HAP-1 (cell line): ENCODE results near the gene COASY.

Experiments used
- DNase-seq, 2 experiments: peaks; one replicate each; pipeline ENCODE4 v3.0.0-alpha.2; 2016 to 2020; ENCODE audit warnings: low spot score in 2 of 2
- H3K27me3 ChIP-seq: fragments of 250-450 bp; sonication (Bioruptor Pico); 2 replicates; pipeline ENCODE4 v1.5.1; 2020; ENCODE audit warnings: low read depth, mild to moderate bottlenecking, moderate library complexity
- H3K36me3 ChIP-seq: fragments of 250-450 bp; sonication (Bioruptor Pico); replicated peaks from 2 replicates; pipeline ENCODE4 v1.5.1; 2020; ENCODE audit warnings: mild to moderate bottlenecking
- H3K4me1 ChIP-seq: fragments of 250-450 bp; sonication (Bioruptor Pico); 2 replicates; pipeline ENCODE4 v1.5.1; 2020; ENCODE audit warnings: mild to moderate bottlenecking
- H3K4me3 ChIP-seq: fragments of 250-450 bp; sonication (Bioruptor Pico); 2 replicates; pipeline ENCODE4 v1.5.1; 2020; ENCODE audit warnings: mild to moderate bottlenecking, moderate library complexity
- H3K9me3 ChIP-seq: fragments of 250-450 bp; sonication (Bioruptor Pico); 2 replicates; pipeline ENCODE4 v1.5.1; 2020; ENCODE audit warnings: mild to moderate bottlenecking, moderate library complexity
- in situ Hi-C: fragments of 300-500 bp; cut with MboI; formaldehyde crosslinking; loops from 3 replicates; pipeline ENCODE4 v1.14.3; 2020; ENCODE audit warnings: low sequenced_read_pairs, inconsistent platforms, mixed read lengths

The COASY gene

DNA sequence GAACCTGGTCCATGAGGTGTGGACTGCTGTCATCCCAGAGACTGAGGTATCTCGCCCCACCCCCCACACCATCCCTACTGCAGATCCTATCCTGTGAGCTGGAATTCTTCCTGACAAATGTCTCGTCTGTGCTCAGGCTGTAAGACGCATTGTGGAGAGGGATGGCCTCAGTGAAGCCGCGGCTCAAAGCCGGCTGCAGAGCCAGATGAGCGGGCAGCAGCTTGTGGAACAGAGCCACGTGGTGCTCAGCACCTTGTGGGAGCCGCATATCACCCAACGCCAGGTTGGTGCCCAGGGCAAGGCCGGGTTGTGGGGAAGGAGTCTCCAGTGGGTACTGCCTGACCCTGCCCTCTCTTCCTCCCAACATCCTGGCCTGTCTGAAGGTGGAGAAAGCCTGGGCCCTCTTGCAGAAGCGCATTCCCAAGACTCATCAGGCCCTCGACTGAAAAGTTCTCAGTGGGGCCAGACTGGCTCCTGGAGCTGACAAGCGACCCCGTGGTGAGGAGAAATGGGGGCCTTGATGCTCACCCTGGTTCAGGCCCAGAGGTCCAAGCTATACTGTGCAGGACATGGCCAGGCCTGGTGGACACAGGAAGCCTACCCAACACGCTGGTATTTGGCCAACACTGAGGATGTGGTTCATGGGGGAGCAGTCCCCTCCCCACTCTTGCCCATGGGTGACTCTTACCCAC is 3.7 kb downstream of the COASY start:
- peaks cover 62% of the 10 kb centered on the region for H3K36me3 ChIP-seq
- H3K9me3 ChIP-seq = no peaks in the 10 kb centered on the region

GRCh38 chr17:42566215-42566882 is 4.4 kb downstream of the COASY start:
- Histone ChIP-seq H3K9me3 (no peaks in the 10 kb centered on the region), H3K27me3 (no peaks in the 10 kb centered on the region), H3K4me1 (peaks cover 21% of the 10 kb centered on the region), H3K36me3 (peaks cover 67% of the 10 kb centered on the region), H3K4me3 (peak overlapping the region; percentile 96)
- DNase-seq = no peak
- in situ Hi-C loops = no loop called here

More for the DNA sequence above, 3.7 kb downstream of the COASY start:
- in situ Hi-C loops = no loop called here
- Histone ChIP-seq H3K27me3 (no peaks in the 10 kb centered on the region), H3K4me3 (no peak overlapping the region), H3K4me1 (peaks cover 22% of the 10 kb centered on the region)
- no peak for DNase-seq

- H3K4me3 ChIP-seq = peak within 1 kb of the TSS; percentile 96
- peaks cover 74% of the 10 kb centered on the region for H3K36me3 ChIP-seq
- peaks cover 17% of the 10 kb centered on the region for H3K4me1 ChIP-seq
- in situ Hi-C loops = no loop called here
- H3K27me3 ChIP-seq = no peaks in the 10 kb centered on the region
- DNase-seq = peak; percentile 86 to 95
- H3K9me3 ChIP-seq = no peaks in the 10 kb centered on the region
Observed at GRCh38 chr17:42566883-42567573, 5.1 kb downstream of the COASY start, which contains the start of gene MLX. Gene MLX, plus strand, starts transcription at chr17:42567100. Its CDS starts 25 bp downstream, at chr17:42567125.

DNA sequence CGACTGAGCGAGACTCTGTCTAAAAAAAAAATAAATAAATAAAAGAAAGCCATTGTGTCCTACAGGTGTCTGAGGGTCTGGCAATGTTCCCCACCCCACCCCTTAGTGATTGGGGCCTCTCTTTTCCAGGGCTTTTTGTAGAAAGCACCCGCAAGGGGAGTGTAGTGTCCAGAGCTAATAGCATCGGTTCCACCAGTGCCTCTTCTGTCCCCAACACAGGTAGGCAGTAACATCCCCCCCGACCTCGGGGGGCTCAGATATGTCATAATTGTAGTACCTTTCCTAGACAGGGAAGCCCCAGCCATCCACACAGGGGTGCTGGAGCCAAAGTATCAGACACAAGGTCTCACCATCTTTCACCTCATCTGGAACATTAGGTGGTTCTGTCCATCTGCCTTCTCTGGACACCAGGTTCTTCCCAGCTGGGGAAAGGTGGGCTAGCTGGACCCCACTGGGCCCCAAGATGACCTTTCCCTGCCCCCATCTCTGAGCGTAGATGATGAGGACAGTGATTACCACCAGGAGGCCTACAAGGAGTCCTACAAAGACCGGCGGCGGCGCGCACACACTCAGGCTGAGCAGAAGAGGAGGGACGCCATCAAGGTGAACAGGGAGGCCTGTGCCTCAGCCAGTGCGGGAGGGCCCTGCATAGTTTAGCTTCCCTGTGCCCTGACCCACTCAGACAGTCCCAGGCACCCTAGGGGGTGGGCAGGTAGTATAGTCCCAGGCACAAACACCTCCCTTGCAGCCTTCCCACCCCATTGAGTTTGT is 6.6 kb downstream of the COASY start:
- DNase-seq = no peak
- in situ Hi-C loops = no loop called here
- Histone ChIP-seq H3K4me3 (no peak overlapping the region), H3K36me3 (peaks cover 85% of the 10 kb centered on the region), H3K27me3 (no peaks in the 10 kb centered on the region), H3K4me1 (peaks cover 12% of the 10 kb centered on the region), H3K9me3 (no peaks in the 10 kb centered on the region)

GRCh38 chr17:42571435-42572225 is 9.7 kb downstream of the COASY start:
- no peak for DNase-seq
- Histone ChIP-seq H3K27me3 (no peaks in the 10 kb centered on the region), H3K9me3 (no peaks in the 10 kb centered on the region), H3K36me3 (peaks cover 84% of the 10 kb centered on the region), H3K4me1 (peaks cover 13% of the 10 kb centered on the region), H3K4me3 (no peak overlapping the region)
- in situ Hi-C loops = loop anchor here (10.0 kb wide), 1 partner anchor 263 kb away; the partner anchor contains the start of gene PSME3

DNA sequence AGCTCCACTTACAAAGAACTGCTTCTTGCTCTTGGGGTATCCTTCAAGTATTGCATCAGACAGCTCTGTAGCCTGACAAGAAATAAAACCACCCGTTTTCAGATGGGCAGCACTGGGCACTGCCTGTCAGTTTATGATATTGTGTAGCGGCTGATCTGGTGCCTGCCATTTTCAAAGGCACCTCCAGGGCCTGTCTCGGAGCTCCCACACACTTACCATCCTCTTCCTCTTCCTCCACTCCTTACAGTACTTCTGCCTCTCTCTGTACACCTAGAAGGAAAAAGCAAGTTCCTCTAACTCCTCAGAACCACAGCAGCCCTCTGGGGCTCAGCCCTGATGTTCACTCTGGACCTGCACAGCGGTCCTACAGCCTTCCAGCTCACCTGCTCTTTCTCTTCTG is 11.1 kb downstream of the COASY start:
- H3K27me3 ChIP-seq = no peaks in the 10 kb centered on the region
- in situ Hi-C loops = loop anchor here (10.0 kb wide), 1 partner anchor 262 kb away; the partner anchor contains the start of gene PSME3
- no peaks in the 10 kb centered on the region for H3K9me3 ChIP-seq
- no peak overlapping the region for H3K4me3 ChIP-seq
- DNase-seq = no peak
- peaks cover 81% of the 10 kb centered on the region for H3K36me3 ChIP-seq
- peaks cover 11% of the 10 kb centered on the region; the same call in 1 of the 2 replicates for H3K4me1 ChIP-seq

GRCh38 chr17:42574463-42574862 is 12.5 kb downstream of the COASY start:
- peaks cover 71% of the 10 kb centered on the region for H3K36me3 ChIP-seq
- in situ Hi-C loops = loop anchor here (10.0 kb wide), 1 partner anchor 260 kb away; the partner anchor contains the start of gene PSME3

DNA sequence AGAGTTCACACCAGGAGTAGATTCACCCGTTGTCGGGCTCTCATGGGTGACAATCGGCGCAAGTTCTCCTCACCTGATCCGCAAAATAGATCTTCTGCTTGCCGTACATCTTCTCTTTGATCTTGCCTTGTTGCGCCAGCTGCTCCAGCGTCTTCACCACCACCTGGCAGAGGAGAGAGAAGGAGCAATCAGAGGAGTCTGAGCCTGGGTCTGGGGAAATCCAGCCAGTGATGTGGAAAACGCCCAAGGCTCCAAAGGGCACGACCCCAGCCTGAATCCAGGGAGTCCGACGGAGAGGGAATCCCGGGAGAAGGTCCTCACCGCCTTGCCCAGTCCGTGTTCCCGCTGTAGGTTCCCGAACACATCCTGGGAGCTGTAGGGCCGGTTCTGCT is 15.2 kb downstream of the COASY start:
- peaks cover 14% of the 10 kb centered on the region; the same call in 1 of the 2 replicates for H3K4me1 ChIP-seq
- H3K9me3 ChIP-seq = no peaks in the 10 kb centered on the region
- no peak for DNase-seq
- no peaks in the 10 kb centered on the region for H3K27me3 ChIP-seq
- in situ Hi-C loops = loop anchor here (10.0 to 25.0 kb wide), 3 partner anchors 185 to 360 kb away; partner anchors contain the start of genes PSME3, RAMP2 and VPS25
- peak overlapping the region; percentile 76 for H3K4me3 ChIP-seq
- H3K36me3 ChIP-seq = peaks cover 66% of the 10 kb centered on the region

More at GRCh38 chr17:42574463-42574862, 12.5 kb downstream of the COASY start:
- no peaks in the 10 kb centered on the region for H3K9me3 ChIP-seq
- no peak overlapping the region for H3K4me3 ChIP-seq
- H3K27me3 ChIP-seq = no peaks in the 10 kb centered on the region
- H3K4me1 ChIP-seq = peaks cover 14% of the 10 kb centered on the region; the same call in 1 of the 2 replicates
- no peak for DNase-seq

DNA sequence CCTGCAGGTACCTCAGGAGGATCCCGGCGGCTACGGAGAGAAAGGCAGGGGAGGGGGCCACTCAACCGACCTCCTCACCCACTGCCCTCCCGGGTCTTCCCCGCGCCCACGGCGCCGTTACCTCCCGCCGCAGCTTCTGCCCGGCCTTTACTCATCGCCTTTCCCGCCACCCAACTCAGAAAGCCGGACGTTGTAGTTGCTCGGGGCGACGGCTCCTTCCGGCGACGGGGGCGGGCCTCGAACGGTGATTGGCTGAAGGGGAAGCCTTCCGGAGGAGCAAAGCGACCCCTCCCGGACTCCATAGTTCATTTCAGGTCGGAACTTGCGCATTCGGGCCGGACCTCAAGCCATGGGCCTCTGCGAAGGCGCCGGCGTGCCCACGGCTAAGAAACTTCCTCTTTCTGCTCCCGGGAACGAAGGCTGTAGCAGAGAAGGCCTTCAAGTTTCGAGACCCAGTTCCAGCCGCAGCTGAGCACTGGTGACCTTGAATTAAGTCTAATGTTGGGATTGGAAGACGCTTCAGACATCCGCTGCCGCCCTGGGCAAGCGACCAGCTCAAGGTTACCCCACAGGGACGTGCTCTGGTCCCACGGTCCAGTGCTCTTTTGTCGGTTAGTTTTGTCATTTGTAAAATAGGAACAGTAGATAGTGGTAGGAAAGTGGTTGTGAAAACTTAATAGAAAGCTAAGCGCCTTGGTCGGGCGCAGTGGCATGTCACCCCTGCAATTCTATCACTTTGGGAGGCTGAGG is 15.8 kb downstream of the COASY start, which contains the start of gene PSMC3IP:
TSS of gene PSMC3IP (minus strand) at position 198 of the 750 bp plus-strand sequence. CDS start at position 155, 43 bp downstream.
- H3K4me3 ChIP-seq = peak within 1 kb of the TSS; percentile 76
- peak; percentile 94 to 97 for DNase-seq
- no peaks in the 10 kb centered on the region for H3K27me3 ChIP-seq
- H3K36me3 ChIP-seq = peaks cover 66% of the 10 kb centered on the region
- peaks cover 14% of the 10 kb centered on the region; the same call in 1 of the 2 replicates for H3K4me1 ChIP-seq
- in situ Hi-C loops = loop anchor here (10.0 to 25.0 kb wide), 3 partner anchors 185 to 360 kb away; partner anchors contain the start of genes PSME3, RAMP2 and VPS25
- H3K9me3 ChIP-seq = no peaks in the 10 kb centered on the region

GRCh38 chr17:42578282-42578869 is 16.4 kb downstream of the COASY start:
- Histone ChIP-seq H3K9me3 (no peaks in the 10 kb centered on the region), H3K4me3 (peak overlapping the region; percentile 76), H3K4me1 (peaks cover 14% of the 10 kb centered on the region; the same call in 1 of the 2 replicates), H3K36me3 (peaks cover 66% of the 10 kb centered on the region), H3K27me3 (no peaks in the 10 kb centered on the region)
- peak; percentile 81 to 92 for DNase-seq
- in situ Hi-C loops = loop anchor here (10.0 to 25.0 kb wide), 3 partner anchors 184 to 359 kb away; partner anchors contain the start of genes PSME3, RAMP2 and VPS25

- H3K27me3 ChIP-seq = no peaks in the 10 kb centered on the region
- H3K4me3 ChIP-seq = no peak overlapping the region
- no peak for DNase-seq
- no peaks in the 10 kb centered on the region for H3K9me3 ChIP-seq
- in situ Hi-C loops = loop anchor here (5.0 to 25.0 kb wide), 5 partner anchors 52 to 357 kb away; partner anchors contain the start of genes PLEKHH3, PSME3, RAMP2 and VPS25
- peaks cover 65% of the 10 kb centered on the region for H3K36me3 ChIP-seq
- H3K4me1 ChIP-seq = peaks cover 14% of the 10 kb centered on the region; the same call in 1 of the 2 replicates
Observed at GRCh38 chr17:42579794-42580551, 18.0 kb downstream of the COASY start.
